C4-2B (cell line): ENCODE measurements around the gene KAZN.

Experiments used
- CTCF ChIP-seq: fragments of 450-650 bp; conservative IDR thresholded peaks from 2 replicates; pipeline ENCODE4 v1.5.1; 2017; ENCODE audit warnings: mild to moderate bottlenecking
- ZFX ChIP-seq: fragments of 450-650 bp; IDR thresholded peaks from 2 replicates; pipeline ENCODE4 v1.6.1; 2017

- TF ChIP-seq CTCF (no peak), ZFX (no peak)
Measured at GRCh38 chr1:14944471-14944985, 346.0 kb downstream of the KAZN start.
